GM19099 (cell line): Measurements from ENCODE around the gene MSI2.

Experiments used
- POLR2A ChIP-seq: IDR thresholded peaks from 3 replicates; pipeline ENCODE4 v1.6.1; 2011; ENCODE audit warnings: low read depth; ENCODE audit not compliant: insufficient read length; ENCODE audit errors: extremely low read depth

MSI2 gene

DNA sequence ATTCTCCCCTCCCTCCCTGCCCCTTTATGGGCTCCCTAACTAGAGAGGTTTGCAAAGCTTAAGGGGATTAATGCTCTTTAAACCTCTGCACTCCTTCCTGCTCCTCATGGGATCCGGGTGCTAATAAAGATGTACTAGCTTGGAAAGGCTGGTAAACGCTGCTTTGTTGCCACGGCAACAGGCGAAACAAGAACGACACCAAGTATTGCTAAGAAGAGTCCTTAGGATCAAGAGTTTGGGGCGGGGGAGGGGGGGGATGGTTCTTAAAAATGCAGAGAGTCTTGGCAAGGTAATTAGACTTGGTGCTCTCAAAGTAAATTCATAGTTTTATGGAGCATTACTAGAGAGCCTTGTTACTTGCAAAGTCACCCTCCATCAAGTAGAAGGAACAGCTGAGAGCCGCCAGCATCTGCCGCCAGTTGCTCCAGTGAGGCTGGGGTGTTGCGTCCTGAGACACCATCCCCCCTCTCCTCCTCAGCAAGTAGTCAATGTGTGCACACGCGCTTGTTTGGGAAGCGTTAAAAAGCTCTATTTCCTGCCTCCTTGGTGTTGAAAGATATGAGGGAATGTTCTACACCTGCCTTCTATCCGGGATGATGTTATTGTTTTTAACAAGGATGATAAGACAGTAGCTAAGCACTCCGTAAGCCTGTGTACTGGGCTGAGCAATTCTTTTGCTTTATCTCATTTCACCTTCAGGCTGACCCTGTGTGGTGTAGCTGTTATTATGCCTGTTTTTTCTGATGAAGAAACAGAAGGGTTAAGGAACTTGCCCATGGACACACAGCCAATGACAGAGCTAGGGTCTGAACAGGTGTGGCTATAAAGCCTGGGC lies 297.9 kb downstream of the MSI2 start:
- no peak for TF ChIP-seq POLR2A

DNA sequence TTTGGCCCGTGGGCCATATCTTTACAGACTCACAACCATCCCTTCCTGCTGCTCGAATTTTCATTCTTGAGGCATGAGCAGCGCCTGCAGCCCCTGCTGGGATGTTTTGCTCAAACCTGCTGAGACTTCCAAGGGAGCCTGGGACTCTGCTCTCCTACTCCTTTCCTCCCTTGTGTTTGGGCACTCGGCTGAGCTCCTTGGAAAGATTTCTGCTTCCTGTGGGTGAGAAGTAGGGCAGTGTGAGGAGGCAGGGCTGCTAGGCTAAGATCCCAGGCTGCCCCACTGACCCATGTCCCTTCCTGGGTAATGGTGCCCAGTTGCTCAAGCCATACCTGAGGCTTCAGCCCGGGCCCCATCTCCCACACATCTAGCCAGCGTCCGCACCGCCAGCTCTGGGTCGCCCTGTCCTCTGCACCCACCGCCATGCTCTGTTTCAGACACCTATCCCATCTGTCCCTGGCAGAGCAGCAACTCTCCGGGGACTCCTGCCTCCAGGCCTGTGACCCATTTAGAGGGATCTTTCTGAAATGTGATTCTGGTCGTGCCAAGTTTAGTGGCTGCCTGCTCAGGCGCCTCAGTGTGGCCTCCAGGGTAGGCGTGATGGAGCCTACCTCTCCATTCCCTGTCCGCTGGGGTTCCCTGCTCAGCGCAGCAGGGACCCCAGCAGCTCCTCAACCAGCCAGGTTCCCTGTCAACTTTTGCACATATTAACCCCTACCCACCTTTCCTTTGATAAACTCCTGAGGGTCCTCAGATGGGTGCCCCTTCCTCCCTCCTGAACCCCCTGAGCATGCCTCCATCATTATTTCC lies 298.7 kb downstream of the MSI2 start:
- no peak for TF ChIP-seq POLR2A

DNA sequence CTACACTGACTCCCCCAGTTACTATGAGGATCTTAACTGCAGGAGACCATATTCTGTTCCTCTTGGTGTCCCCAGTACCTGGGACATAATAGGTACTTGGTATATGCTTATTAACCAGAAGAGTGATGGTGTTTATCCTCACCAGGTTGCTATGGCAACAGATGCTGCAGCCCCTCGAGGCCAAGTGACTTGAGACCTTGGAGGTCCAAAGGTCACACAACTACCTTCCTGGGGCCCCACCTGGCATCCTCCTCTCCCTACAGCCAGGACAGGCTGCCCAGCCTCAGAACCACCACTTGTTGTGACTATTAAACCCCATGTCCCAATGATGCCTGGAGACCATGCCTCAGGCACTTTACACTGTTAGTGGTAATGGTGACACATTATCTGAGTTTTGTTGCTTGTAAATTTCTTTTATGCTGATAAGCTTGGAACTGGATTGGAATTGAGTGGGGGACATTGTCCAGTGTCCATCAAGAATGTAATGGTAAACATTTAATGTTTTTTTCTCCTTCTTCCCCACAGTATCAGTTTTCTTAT lies 299.4 kb downstream of the MSI2 start:
- no peak for TF ChIP-seq POLR2A

DNA sequence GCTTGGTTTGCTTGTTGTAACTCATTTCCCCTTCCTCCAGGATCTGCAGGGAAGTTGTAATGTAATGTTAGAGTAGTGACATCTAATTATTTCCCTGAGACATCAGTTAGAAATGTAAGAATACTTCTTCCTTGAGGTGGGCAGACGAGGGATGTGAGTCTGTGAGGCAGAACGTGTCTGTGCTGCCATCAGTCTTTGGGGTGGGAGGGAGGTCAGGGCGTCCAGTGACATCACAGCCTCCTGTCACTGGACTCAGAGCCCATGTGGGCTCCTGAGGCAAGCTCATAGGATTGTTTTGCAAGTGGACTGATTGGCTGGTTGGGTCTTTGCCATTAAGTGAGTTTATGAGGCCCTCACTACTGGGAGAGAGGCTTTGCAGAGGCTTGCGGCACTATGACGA lies 300.0 kb downstream of the MSI2 start:
- no peak for TF ChIP-seq POLR2A

DNA sequence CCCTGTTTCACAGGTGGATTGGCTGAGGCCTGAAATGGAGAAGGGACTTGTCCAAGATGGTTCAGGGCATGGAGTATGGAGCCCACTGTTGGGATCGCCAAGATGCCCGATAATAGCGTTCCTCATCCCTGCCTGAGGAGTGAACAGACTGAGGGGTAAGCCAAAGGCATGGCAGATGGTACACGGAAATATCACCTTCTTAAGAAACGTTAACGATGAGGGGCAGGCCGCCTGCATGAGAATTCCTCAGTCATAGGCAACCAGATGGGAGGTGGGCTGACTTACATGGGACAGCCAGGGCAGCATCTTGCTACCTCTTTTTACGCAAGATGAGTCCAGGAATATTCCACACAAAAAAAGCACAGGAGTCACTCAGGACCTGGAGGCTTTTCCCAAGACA lies 300.7 kb downstream of the MSI2 start:
- TF ChIP-seq POLR2A = no peak

DNA sequence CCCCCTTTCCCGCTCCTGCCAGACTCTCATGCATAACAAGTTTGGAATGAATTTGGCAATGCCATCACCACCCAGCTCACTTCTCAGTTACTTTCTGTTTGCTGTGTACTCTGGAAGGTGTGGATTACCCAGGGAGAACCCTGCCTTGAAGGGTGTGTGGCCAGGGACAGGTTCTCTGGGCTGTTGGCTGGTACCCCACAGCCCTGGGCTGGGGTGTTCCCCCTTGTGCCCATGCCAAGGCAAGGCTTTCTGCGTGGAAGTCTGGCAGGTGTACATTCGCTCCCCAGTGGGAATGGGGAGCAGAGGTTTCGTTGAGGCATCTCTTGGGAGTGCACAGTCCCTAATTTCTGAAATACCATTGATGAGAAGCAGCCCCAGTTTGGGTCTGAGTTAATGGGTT lies 301.1 kb downstream of the MSI2 start:
- no peak for TF ChIP-seq POLR2A

DNA sequence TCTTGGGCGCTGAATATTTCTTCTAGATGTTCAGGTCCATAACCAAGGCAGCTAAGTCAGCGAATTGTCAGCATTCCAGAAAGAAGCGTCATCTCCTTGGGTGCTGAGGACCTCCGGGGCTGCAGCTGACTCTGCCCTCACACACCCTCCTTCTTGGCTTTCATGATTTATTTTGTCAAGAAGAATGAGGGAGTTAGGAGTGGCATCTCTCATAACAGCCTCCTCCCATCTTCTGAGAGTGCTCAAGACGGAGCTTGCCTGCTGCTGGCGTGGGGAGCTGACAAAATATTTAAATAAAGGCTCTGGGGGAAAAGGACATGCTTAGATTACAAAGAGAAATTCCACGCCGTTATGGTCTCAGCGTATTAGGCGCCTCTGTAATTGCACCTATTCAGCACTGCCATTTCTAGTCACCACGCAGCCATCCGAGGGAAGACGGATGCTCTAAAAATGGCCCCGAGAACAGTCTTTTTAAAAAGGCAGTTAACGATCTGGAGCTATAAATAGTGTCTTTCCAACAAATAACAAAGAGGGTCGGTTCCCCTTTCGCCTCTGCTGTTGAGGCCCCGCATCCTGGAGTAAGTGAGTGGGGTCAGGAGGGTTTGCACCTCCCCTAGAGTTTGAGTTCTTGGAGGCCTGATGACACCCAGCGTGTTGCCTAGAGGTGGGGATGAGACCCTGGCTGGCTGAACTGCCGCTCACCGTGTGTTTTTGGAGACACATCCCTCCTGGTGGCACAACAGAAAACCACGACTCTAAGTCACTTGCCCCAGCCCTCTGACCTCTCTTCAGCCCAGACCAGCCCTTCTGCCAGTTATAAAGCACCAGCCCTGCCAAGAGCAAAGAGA lies 301.7 kb downstream of the MSI2 start:
- TF ChIP-seq POLR2A = no peak

DNA sequence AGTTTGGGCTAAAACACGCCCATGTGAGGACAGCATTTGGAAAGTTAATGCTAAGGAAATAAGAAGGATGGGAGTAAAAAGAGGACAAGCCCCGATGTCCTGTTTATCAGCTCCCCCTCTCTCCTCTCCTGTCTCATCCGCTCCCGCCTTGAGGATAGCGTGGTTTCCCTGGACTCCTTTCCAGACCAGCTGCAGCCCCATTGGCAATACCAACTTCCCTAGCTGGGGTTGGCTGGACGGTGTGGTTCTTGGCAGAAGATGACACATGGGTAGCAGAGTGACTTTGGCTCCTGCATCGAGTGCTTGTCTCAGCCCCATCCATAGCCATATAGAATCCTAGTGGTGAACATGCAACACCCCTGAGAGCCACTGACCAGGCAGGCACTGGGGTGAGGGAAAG lies 302.9 kb downstream of the MSI2 start:
- no peak for TF ChIP-seq POLR2A

DNA sequence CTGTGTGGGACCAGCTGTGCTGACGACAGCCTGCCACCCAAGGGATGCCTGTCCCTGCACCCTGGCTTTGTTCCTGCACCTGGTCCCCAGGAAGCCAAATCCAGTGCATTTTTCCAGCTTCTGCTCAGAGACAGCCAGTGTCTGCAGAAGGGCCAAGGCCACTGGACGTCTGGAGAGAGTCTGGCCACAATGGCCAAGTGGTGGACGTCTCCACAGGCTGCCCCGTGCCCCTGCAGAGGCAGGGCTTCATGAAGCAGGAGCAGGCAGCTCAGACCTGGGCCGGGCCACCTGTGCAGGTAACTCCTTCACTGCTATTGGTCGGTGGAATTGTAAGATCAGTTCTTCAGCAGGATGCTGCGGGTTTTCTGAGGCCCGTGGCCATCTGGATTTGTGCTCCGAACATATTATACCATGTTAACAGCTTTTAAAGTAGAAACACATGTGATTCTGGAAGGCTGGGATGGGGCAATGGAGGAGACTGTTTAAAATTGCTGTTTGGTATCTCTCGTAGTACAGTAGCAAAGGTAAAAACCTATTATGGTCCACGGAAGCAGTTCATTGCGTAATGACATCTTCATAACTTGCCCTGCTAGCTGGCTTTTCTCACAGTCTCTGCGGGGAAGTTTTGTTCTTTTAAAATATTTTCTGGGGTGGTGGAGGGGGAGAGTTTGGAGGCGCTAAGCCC lies 303.5 kb downstream of the MSI2 start:
- TF ChIP-seq POLR2A = no peak

DNA sequence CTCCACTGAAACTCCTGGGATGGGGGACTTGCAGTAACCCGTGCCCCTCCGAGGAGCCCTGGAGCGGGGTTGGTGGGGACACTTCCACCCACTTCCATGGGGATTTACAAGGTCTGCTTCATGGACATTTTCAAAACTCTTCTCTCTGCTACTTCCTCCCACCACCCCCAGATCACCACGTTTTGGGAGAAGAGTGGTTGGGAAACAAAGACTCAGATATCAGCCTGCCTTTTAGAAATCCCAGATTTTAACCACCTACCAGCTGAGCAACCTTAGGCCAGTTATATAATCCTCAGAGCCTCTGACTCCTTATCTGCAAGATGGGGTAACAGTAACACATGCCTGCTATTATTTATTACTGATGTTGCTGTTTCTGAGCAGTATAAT lies 304.0 kb downstream of the MSI2 start:
- TF ChIP-seq POLR2A = no peak

DNA sequence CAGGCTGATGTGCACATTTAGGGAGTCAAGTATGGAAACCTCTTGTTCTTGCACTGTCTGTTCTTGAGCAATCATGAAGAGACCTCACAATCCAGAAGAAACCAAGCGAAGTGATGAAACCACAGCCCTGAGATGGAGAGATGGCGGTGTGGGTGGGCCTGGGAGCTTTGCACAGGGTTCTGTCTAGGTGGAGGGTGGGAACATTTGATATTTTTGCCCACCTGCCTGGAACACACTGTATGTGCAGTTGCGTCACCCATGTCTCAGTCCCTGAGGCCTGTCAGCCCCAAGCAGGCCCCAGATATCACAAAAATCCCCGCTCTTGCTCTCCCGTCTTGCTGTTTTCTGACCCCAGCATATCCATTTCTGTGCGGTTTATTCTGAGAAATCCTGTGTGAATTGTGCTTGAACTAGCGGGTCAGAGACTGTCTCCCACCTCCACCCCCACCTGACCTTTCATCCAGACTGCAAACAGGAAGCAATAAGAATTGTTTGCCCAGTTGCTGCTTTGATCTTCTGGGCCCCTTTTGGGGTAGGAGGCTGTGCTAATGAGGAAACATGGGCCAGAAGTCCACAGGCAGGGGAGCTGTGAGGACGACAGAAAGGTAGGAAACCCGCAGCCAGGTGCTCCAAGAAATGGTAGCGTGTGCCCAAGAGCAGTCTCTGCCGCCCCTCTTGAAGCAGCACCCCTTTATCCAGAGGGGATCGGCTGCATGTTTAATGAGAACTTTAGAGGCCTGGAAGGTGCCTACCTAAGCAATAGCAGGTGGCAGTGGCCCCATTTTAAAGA lies 304.9 kb downstream of the MSI2 start:
- no peak for TF ChIP-seq POLR2A

DNA sequence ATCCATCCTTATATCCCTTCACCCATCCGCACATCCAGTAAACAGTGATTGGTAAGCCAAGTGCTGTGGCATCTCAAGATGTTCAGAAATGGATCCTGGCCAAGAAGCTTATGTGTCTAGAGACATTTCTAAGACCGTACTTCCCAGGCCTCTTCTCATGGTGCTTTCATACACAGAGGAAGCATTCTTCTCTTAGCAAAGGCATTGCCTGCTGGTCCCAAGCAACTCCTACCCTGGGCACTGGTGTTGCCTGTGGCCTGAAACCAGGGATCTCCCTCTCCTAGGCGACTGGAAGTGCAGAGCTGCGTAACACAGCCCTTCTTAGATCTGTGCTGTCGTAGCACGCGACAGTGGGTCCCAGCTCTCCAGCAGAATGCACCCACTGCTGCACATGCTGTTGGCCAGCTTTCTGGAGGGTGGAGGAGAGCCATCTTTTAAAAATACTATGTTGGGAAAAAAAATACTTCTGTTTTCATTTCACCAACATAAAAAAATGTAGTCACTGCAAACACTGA lies 305.9 kb downstream of the MSI2 start:
- TF ChIP-seq POLR2A = no peak

DNA sequence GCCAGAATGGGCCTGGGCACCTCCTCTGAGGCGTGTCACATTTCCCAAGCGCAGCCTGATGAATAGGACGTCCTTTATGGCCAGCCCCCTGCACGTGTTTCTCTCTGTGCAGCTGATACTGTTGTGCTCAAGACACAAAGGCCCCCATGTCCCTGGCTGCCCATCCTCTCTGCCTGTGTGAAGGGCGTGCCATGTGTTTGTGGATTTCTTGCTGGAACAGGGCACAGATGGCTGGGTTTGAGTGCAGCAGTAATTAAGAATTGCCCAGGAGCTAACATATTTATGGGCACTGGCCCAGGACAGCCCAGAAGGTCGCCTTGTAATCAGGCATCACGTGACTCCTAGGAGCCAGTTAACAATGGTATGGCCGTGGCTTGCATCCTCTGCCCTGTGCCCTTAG lies 307.6 kb downstream of the MSI2 start:
- no peak for TF ChIP-seq POLR2A

DNA sequence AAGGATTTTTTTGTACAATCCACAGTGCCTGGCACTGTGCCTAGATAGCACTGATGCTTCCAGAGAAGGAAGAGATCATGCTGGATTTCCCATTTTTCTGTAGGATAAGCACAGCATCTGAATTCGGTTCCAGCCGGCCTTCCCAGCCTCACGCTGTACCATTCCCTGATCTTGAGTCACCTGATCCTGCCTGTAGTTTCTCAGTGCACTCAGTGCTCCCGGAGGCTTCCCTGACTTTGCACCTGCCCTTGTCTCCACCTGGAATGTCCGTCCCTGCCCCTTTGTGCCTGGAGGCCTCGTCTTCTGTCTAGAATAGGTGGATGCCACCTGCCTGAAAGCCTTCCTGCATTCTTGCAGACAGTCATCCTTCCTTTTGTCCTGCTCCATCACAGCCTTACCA lies 308.9 kb downstream of the MSI2 start:
- TF ChIP-seq POLR2A = no peak

DNA sequence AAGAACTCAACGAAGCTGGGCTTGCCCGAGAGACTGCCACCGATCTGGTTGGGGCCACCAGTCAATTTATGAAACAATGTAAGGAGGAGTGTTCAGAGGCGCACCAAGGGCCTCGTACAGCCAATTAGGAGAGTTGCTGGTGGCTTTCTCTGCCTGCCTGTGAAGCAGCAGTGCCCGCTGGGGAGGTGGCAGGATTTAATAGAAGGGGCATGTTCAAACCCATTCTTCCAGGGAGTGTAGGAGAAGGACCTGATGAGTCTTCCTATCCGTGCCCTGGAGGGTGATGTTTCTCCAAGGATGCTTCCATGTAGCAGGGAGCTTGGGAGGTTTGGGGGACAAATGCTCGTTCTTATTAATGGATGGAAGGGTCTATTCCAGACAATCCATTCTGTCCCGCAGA lies 310.4 kb downstream of the MSI2 start:
- TF ChIP-seq POLR2A = no peak
